SW 1271 (cell line): Measurements from ENCODE around the gene FSIP1.

Experiments
- DNase-seq, 2 experiments: peaks; one replicate each; lab custom pipeline; 2025; lab: John Stamatoyannopoulos, UW

The FSIP1 gene

DNA sequence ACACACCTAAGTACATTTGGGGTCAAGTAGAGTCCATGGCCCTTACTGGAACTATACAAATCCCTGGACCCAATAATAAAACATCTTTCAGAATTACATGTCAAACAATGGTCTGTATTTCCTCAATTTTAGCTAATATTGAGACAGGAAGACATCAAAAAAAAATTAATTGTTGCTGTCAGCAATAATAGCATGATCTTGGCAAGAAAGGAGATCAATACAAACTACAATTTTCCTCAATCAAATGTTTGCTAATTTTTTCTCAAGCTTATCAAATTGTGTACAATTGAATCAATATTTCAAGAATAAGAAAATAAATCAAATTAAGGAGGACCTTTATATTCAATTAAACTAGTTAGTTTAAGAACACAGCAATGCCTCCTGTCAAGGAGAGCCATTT, 62.6 kb downstream of the FSIP1 start:
- no peak for DNase-seq

DNA sequence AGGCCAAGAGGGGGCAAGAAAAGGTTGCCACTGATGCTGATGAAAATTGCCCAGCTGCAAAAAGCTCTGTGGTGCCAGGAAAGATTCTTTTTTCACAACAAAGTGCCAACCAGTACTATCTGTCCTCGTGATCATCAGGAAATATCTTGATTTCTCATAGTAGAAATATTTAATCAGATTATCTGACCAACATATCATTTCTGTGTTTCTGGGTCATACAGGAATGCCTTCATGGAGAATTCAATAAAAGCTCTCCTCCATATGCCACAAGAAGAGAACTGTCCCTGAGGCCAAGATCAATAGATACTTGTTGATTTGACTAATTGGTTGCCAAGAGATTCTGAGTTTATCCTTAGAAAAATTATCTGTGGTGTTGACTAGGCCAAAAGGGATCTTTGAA, 63.5 kb downstream of the FSIP1 start:
- DNase-seq, result no peak

DNA sequence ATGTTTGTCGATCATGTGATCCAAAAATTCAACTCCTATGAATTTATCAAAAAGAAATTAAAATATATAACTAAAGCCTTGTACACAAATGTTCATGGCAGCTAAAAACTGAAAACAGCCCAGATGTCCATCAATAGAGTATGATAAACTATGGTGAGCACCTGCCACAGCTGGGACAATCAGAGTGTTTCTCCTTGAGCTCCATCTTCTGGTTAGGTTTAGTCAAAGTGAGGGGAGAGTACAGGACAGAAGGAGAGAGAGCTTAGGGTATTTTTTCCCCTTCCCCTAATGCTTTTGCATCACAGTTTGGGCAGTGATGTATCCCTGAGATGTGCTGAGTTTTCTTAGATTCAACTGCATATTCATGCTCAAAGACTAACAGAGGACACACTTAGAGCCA, 65.5 kb downstream of the FSIP1 start:
- DNase-seq, result no peak

DNA sequence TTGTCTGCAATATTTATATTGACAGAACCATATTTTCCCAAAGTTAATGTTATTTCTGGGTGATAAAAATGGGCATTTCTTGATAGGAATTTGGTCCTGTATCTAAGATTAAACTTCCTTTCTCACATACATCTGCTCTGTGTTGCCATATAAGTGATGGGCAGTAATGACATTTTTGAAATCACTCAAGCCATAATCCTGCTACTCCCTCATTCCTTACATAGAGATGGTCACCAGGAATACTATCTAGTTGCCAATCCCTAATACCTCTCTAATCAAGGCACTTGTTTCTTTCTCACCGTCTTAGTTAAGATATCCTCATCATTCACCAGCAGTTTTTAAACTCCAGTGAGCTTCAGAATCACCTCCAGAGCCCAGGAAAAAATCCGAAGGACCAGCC, 68.4 kb downstream of the FSIP1 start:
- no peak for DNase-seq

DNA sequence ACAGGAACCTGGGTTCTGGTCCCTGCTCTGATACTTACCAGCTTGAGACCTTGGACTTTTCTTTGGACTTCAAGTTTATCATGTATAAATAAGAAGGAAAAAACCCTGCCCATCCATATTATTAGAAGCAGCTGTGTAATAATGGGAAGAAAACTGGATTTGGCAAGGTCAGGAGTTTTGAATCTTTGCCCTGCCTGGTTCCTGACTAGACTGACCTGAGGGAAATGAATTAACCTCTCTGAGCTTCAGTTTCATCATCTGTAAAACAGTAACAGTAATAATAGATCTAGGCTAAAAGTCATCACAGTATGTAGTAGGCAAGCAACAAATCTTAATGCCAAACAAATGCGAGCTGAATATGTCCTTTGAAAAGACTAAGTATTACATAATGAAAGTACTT, 68.8 kb downstream of the FSIP1 start:
- no peak for DNase-seq

DNA sequence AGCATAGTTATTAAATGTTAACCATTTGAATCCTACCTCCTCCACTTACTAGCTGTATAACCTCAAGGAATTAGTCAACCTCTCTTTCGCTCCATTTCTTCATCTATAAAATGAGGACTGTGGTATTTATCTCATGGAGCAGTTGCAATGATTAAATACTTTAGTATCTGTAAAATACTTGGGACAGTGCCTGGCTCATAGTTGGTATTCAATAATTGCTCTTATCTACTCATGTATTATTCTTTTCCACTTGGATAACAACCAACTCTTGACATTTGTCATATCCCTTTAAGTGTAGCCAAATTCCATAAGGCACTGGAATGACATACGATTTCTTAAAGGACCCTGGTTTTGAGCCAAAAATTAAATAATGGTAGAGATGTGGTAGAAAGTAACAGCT, 72.0 kb downstream of the FSIP1 start:
- no peak for DNase-seq

DNA sequence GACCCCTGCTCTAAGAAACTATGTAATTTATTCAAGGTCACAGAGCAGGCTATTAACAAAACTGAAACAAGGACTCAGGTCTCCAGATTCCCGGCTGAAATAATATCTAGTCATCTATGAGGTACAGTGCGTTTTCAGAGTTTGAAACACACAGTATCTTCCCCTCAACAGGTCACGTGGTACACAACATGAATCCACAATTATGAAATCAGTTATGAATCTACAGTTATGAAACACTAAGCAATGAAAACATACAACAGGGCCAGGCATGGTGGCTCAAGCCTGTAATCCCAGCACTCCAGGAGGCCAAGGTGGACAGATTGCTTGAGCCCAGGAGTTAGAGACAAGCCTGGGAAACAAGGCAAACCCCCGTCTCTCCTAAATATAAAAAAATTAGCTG, 72.7 kb downstream of the FSIP1 start:
- DNase-seq, result no peak

DNA sequence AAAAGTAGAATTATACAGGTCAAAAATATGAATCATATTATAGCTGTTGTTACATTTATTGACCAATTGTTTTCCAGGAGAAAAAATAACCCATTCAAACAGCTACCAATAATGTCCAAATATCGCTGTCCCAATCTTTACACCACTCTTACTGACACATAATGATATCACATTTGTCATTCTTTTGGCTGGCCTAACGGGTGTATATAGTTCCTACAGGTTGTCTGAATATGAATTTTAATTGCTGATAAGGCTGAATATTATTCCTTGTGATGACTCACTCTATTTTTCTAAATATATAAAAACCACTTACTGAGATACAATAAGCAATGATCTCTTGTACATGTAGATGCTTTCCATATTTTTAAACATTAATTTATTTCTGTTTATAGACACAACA, 76.4 kb downstream of the FSIP1 start:
- DNase-seq, result no peak

DNA sequence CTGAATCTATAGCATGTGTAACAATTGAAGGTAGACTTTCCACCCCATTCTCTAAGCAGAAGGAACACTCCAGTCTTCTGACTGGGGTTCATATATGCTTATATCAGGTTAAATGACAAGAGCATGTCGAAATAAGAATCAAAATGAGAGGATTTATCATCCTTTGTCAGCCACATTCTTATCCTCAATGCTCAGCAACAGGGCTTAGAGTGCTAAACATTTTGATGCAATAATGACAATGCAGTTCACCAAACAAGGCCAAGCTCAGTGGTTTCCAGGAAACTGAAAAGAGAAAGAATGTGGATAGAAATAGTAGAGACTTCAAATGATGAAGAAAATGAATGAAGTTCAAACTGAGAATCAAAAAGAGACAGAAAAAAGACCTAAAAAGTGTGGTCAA, 78.0 kb downstream of the FSIP1 start:
- DNase-seq, result no peak

DNA sequence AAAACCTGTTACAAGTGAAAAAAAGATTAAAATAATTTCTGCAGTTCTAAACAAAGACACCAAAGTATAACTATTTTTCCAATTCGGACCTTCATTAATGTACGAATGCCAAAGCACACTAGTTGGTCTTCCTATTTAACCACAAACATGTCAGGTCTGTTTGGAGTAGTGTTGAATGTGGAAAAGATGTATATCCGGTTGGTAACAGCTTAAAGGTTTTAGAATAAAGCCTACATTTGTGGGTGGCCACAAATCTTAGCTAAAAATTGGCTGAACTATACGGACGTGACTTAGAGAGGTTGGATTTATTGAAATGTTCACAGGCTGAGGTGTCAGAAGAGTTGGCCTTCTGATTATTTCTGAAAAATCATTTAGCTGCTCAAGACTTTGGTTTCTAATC, 78.4 kb downstream of the FSIP1 start:
- no peak for DNase-seq

DNA sequence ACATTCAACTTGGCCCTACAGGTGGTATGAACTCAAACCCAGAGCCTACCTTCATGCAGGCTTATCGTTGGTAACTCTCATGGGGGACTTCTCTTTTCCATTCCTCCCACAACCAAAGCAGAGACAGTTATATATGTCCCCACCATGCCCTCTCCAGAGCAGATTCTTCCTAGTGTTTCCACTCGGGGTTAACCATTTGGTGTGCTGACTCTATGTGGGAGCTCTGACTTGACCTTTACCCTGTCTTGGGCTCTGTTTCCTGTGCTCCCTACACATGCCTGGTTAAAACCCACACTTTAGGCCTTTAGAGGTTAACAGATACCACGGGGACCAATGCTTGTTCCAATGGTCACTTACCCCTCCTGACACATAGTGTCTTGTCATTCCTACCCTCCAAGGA, 80.7 kb downstream of the FSIP1 start:
- DNase-seq, result no peak

DNA sequence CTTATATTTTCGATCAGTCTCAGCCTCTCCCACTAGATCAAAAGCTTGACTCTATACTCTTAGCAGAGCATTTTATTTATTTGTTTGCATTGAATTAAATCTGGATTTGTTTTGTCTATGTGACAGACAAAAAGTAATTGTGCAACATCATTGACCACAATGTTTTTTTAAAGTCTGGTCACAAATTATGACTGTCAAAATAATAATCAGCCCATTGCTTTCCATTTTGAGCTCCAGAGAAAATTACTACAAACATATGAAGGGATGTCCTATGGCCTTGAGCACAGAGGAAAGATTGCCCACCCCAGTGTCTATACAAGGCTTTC, 82.3 kb downstream of the FSIP1 start:
- DNase-seq, result no peak

DNA sequence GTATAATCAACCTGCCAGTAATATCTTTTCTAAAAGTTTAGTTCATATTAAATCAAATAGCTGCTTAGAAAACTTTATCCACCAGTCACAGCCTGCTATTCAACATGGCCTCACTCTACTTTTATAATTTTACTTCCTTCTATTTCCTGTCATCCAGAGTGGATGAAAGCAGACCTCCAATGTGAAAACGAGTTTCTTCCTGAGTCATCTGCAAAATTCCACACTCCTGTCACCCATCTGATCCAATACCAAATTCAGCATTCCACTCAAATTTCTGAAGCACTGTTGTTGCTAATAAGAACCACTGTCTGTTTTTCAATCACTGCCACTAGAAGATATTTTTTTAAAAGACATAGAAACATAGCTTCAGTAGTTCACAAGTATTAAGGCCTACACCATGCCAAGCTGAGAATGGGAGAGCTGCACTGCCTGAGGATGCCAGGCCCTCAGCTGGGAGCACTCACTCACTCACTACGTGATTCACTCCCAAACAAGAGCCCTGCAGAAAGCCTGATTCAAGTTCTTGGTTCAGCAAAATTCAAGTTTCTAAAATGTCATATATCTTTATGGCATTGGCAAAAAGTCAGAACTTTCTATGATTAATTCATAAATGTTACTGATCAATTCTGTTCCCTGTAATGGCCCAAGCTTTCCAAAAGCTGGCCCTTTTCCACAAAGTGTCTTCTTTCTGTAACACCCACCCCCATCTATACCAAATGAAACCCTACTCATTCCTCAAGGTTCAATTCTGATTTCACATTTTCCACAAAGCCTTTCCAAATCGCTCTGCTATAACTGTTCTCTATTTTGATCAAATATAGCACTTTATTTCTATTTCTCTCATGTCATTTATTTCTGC, 82.9 kb downstream of the FSIP1 start:
- no peak for DNase-seq

DNA sequence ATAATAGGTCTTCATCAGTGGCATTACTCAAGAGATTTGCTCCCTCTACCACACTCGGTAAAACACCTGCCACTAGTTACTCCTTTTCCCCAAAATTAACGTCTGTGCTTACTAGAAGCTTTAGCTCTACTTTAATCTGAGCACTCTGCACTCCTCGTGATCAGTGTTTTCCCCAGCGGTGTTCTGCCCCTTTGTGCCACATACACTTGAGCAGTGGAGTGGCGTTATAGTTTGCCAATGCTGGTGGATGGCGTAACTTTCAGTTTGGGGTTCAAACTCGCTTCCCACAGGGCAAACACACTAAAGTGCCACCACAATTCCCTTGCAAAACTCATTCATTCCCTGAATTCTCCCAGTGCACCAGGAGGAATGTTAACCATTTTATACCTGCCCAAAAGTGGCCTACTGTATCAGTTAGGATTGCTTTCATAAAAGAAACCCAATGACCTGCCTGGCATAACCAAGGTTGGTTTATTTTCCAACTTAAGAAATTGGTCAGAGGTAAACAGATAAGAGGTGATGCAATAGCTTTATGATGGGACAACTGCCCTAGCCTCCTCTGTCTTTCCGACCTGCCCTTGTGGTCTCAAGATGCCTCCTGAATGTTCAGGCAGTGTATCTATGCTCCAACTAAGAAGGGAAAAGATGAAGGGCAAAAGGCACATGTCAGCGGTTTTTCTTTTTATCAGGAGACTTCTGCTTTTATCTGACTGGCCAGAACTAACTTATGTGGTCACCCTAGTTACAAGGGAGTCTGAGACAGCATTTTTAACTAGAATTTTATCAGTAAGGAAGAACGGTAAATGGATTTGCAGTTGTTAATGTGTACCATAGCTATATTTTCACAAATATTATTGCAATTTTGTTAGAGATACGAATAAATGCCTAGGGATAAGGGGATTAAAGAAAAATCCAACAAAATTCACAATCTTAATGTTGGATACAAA, 83.9 kb downstream of the FSIP1 start:
- no peak for DNase-seq

DNA sequence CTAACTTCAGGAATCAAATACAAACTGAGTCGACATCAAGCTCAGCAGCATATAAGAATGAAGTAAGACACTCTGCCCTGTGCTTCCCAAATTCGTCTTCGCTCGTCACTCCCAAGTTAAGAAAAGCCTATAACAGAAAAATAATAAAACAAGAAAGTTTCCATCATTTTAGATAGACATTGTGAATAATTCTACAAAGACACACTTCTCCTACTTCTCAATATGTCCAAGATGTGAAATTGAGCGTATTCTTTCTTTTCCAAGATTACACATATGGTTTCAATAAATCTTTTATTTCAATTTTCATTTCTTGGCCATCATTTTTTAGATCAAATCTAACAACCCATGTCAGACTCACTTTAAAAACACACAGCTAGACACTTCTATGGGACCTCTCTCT, 85.1 kb downstream of the FSIP1 start:
- no peak for DNase-seq

DNA sequence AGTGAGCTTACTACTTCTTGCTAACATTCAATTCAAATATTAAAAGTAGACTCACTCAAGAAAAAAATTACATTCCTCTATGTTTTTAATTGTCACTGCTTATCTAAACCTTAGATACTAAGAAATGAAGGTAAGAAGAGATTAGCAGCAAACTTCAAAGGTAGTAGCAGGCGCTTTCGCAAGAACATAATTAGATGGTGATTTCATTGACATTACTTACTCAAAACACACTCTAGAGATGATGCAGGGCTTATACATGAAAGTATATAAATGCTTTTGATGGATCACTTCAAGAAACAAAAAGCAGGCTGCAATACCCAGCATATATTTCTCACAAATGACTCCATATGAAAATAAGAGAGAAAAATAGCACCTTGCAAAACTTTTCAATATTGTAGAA, 86.8 kb downstream of the FSIP1 start:
- no peak for DNase-seq

DNA sequence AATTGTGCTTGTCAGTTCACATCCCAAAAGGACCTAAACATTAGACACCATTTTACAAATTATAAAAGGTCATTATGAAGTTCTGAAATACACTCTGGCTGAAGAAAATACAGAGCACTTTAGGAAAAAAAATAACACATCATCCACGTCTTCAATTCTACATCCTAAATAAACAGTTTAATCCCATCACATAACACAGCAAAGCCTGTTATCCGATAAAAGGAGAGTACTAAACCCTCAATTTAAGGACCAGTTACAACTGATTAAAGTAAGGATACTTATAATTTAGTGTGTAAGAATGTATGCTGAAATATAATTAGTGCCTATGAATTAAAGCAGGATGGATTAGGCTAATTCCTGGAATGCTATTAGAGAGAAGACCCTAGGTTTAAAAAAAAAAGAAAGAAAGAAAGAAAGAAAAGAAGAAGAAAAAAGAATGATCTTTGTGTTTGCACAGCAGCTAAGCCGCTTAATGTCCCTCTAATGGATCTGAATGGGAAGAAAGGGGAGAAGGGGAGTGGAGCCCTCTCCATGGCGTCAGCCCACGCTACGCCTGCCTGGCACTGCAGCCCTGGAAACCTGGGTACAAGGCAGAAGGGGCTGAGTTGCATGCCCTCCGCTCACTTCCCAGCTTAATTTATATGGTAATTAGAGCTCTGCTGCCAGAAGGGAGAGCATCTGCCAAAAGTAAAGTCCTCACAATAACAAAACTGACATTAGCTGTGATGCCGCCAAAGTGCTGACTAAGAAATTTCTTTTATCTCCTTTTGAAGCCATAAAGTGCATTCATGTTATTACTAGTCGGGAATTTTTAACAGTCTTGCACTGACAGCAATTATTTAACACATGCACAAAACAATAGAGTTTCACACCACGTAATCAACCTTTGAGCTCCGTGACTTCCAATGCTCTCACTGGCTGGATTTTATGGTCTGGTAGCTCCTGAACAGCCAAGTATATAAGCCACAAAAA, 90.0 kb downstream of the FSIP1 start:
- no peak for DNase-seq

DNA sequence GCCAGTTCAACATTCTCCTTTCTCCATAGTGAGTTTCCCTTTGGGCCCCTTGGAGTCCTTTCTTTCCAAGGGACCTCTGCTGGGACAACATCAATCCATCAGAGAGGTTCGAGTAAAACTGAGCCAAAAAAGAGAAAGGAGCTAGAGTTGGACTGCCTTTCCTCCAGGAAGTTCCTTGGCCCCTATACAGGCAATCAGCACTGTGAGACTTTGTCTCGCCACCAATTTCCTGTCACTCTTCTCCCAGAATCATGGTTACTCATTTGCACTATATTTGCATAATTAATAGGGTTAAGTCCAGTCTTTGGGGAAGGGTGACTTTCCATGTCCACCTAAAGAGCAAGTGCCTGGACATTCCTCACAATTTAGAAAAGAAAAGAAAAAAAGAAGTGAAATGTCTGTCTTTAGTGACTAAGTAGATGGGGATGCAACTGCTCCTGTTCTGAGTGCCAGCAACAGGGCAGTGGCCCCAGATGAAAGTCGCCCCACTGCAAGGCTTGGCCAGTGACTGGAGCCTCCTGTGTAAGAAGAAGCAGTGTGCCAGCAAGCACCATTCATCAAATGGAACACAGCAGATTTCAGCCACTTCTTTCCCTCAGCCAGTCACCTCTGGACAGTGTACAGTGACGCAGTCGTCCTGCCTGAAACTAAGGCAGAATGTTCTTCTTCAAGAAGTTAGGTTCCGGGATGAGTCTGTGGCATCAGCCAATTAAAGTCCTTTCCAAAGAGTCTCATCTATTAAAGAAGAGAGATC, 91.6 kb downstream of the FSIP1 start:
- no peak for DNase-seq

DNA sequence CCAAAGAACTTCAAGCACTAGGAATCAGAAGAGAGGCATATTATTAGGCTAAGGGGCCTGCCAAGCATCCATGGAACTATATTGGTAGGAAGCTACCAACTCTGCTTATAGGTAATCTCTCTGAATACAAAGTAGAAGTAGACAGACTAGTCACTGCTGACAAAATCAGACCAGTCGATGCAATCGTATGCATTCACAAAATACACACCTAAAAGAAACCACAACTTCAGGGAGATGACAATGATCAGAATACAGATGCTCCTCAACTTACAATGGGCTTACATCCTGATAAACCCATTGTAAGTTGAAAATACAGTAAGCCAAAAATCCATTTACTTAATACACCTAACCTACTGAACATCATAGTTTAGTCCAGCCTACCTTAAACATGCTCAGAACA, 94.7 kb downstream of the FSIP1 start:
- no peak for DNase-seq

DNA sequence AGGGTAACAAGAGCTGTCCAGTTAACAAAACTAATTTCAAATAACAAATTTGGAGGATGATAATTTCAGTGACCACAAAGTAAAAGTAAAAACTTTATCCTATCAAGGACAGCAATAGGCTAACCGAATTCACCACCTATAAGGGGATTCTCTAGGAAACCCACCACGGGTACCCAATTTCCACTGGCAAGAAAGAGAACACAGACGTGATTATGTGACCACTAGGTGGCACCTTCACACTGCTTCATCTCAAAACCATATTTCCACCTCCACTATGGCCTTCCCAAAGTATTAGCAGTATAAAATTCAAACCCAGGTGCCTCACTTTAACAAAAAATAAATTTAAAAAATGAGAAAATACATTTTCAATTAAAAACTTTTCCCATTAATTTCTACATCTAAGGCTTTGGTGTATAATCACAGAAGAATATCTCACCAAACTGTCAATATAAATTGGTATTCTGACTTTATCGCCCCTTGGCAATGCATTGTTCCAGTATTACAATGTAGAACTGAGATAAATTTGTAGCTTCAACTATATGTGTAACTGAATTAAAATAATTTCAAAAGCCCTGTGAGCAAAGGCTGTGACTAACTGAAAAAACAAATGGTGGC, 96.5 kb downstream of the FSIP1 start:
- peak in 1 of 2 experiments; percentile 16 for DNase-seq

DNA sequence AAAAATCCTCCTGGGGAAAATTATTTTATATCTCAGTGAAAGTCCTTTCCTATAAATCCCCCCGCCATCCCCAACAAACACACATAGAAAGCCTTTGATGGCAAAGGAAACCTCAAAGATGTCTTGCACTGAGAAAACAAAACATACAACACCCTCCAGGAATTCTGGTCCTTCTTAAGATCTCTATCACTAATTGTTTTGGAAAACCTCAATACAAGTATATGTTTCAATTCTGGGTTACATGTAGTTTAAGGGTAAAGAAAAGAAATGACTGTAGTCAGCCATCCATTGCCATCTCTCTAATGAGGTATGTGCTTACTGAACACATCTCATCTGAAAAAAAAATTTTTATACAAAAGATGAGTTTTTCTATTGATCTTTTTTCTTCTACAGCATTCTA, 97.3 kb downstream of the FSIP1 start:
- DNase-seq, result no peak
